HG02970 (cell line): ENCODE data around the gene DGLUCY.
"Not testable (repeated sequence)": the region's sequence is repeated elsewhere in the genome, so short reads cannot be mapped to it uniquely, and the experiment has no call there.

Source experiments
- ATAC-seq: cut with Tn5 transposase; IDR thresholded peaks from one replicate; pipeline ENCODE4 v1.9.1; 2021; ENCODE audit warnings: mild to moderate bottlenecking, moderate library complexity, moderate number of reproducible peaks; ENCODE audit not compliant: unreplicated experiment, low FRiP score

DGLUCY gene

DNA sequence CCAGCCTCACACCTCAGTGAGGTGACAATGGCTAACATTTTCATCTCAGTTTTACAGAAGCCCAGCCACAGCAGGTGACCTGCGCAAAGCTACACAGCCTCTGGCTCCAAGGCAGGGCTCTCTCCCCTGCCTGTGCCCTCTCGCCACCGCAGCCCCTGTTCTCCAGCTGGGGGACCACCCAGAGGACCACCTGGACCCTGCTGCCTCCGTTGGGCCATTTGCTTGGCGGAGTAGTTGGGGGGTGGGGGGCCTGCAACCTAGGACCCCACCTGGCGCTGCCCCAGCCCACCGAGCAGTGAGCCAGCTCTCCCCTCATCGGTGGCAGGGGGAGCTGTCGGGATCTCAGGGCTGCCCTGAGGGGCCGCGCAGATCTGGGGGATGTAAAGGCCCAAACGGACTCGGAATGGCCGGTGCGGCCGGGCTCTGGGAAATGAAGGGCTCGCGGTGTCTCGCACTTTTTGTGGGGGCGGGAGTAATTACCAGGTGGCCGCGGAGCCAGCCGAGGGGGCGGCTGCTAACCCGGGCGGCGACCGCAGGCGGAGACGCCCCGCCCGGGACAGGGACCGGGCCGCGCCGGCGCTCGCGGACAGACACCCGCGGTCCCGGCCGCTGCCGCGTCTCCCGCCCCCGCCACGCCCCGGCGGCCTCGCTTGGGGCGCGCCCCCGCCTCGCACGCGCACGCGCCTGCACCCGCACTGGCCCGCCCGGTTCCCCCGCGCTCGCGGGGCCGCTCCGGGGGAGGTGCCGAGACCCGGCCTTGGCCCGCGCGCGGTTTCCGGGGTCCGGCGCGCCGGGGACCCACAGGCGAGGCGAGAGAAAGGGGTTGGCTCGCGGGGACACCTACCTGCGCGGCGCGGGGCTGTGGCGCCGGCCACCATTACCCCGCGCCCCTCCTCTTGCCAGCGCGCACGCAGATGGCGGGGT is 139.3 kb downstream of the DGLUCY start:
- no peak for ATAC-seq

DNA sequence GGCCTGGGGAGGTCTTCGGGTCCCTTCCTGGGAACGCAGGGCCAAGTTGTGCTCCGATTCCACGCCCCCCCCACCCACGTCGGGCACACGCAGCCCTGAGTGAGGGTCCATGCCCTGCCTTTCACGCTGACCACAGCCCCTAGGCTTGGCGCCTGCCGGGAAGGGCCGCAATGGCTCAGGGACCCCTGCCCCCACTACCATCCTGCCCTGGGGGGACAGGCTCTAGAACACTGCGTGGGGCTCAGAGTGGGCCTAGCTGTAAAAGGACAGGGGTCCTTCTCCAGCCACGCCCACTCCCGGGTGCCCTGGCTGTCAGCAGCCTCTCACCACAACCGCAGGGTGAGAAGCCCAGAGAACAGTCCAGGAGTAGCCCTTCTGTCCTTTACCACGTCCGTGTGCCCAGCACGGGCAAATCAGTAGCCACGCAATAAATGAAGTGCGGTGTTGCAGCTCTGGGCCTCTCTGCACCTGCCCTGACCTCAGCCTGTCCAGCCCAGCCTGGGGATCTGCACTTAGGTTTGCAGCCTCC is 140.0 kb downstream of the DGLUCY start:
- no peak for ATAC-seq

DNA sequence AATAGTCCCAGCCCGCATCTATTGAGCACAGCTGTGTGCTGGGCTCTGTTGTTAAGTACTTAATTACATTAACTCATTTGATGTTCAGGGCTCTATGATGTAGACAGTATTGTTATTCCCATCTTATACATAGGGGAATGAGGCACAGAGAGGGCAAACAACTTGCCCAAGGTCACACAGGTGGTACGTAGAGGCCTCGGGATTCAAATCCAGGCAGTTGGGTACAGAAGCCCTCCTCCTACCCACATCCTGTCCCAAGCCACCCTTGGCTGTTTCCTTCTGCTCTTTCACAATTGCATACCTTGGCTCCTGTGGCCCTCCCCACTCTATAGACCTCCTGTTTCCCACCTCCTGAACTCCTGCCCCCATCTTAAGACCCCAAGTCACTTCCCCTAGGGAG is 140.6 kb downstream of the DGLUCY start:
- ATAC-seq = no peak

- ATAC-seq = no peak
Observed at GRCh38 chr14:91255026-91255695, 141.3 kb downstream of the DGLUCY start.

- no peak for ATAC-seq
Observed at GRCh38 chr14:91256661-91257060, 142.8 kb downstream of the DGLUCY start.

DNA sequence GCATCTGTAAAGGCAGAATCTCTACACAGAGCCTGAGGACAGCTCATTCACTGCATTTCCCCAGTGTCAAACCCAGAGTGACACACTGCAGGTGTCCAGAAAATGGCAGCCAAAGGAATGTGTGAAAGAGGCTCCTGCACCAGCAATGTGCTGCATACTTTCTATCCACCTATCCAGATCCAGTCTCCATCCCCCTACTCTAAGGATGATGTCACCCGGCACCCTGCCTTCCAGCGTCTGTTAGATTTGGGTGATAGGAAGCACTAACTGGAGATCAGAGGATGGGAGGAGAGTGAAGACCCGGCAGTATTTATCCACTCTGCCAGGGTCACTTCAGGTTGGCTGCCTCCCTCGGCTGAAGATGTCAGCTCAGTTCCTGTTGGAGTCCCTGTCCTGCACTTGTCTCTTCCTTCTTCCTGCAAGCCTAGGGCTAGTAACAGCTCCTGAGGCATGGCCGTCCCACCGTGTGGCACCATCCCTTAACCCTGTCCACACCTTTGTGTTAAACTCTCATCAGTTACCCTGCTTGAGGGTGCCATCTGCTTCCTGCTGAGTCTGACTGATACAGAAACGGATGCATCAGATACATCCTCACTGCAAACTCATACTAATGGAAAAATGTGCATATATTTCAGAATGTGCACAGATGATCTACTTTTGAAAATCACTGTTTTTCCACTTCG is 143.6 kb downstream of the DGLUCY start:
- no peak for ATAC-seq

DNA sequence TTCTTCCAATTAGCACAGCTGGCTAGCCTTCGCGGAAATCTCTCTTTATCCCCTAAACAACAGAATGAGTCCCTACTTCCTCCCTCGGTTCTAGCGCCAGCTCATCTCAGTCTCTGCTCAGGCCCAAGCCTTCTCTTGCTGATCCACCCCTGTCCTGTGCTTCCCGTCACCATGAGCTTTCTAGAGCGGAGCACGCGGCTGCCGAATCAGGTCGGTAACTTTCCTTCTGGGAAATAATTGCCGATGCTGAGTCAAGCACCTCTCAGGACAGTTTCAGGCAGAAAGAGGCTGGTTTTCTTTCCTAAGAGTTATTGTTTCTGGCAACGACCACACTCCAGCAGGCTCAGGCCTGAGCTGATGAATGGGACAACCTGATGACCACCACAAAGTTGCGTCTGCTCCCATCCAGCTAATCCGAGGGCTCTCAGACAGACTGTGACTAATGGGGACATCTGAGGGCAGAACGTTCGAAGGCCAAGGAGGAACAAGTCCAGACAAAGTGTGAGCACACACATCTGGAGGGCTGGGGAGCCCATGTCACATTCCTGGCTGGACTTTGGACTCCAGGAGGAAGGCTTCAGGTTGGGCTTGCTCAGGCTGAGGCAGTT is 144.2 kb downstream of the DGLUCY start:
- no peak for ATAC-seq

- ATAC-seq = no peak
Observed at GRCh38 chr14:91258876-91259275, 145.0 kb downstream of the DGLUCY start.

- no peak for ATAC-seq
Observed at GRCh38 chr14:91261115-91261514, 147.2 kb downstream of the DGLUCY start.

- no peak for ATAC-seq
Observed at GRCh38 chr14:91261986-91262549, 148.2 kb downstream of the DGLUCY start.

DNA sequence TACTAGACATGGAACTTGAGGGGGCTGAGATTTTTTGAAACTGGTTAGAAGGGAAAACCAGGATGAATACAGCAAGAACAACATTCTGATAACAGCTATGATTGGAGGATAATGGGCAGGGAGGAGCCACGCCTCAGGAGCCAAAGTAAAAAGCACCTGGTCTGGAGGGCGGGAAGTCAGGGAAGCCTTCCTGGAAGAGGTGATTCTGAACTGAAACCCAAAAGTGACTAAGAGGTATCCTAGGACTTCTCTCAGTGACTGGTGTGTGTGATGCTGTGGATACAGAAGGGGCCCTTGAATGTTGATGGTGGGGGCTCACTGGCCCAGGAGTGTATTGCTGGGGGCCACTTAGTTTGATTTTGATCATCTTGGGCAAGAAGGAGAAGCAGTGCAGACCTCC is 149.5 kb downstream of the DGLUCY start:
- no peak for ATAC-seq

GRCh38 chr14:91264151-91265150 is 150.6 kb downstream of the DGLUCY start:
- ATAC-seq = no peak

DNA sequence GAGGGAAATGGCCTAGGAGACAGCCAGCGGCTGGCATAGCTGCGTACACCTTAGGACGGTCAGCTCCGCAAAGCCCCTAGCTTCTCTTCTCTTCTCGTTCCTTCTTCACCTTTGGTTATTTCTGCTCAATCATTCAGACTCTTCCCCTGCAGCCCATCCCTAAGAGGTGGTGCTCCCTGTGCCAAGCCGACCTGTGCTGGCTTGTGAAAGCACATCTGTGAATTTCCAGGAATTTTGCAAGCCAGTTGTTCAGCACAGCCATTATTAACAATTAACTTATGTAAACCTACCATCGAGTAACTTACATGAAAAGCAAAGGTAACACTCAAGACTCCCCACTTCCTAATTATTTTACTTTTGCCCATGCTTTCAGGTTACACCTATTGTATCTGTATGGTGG is 151.5 kb downstream of the DGLUCY start:
- ATAC-seq = no peak

DNA sequence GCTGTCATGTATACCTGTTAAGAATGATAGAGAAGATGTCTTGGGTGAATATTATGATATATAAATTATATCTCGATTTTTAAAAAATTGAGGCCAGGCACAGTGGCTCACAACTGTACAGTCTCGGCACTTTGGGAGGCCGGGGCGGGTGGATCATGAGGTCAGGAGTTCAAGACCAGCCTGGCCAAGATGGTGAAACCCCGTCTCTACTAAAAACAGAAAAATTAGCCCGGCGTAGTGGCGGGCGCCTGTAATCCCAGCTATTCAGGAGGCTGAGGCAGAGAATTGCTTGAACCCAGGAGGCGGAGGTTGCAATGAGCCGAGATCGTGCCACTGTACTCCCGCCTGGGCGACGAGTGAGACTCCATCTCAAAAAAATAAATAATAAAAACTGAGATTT is 152.4 kb downstream of the DGLUCY start:
- not testable (repeated sequence) for ATAC-seq

DNA sequence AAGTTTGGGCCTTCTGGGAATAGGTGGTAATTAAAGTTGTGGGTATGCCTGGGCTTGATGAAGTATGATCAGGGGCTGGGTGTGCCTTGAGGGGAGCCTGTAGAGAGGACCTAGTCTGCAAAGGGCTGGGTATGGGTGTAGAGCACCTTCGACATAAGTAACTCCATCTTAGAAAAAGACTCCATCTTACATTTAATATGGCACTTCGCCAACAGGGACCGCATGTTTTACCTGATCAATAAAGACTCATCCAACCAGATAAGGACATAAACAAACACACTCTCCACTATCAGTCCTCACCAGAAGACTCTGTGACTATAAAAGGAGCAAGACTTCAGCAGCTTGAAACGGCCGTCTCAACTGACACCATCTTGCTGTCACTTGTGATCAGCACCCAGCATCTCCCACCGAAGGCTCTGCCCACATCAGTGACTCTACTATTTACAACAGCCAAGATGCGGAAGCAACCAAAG is 154.1 kb downstream of the DGLUCY start:
- no peak for ATAC-seq

DNA sequence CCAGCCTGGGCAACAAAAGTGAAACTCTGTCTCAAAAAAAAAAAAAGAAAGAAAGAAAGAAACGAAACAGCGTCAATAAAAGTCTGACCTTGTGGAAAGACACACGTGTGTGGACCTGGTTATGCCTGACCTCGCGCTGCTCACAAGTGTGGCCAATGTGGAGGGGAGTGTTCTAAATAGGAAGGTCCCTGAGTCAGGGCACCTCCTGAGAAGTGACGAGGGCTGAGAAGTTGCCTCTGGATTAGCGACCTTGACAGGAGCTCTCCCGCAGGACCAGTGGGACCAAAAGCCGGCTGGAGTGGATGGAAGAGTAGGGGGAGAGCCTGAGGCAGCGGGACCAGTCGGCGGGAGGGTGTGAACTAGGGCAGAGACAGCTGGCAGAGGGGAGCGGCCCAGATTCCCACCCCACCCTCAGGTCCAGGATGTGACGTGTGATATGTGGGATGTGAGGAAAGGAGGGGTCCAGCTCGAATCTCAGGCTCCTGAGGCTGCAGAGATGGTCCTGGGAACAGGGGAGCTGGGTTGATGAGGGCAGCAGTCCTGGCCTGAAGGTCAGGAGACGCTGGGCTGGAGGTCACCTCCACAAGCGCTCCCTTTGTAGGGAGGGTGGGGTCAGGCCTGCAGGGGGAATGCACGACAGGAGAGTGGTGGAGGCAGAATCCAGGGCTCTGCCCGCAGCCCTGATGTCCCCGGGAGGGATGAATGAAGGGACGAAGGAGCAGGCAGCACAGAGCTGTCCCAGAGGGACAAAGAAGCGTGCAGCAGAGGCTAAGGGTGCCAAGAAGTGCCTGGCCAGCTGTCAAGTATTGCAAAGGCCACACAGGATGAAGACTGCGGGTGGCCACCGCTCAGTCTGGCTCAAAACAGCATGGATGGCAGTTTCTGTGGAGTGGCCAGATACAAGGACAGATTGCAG is 155.5 kb downstream of the DGLUCY start:
- ATAC-seq = no peak

GRCh38 chr14:91270188-91270587 is 156.3 kb downstream of the DGLUCY start:
- no peak for ATAC-seq

- no peak for ATAC-seq
Observed at GRCh38 chr14:91270619-91271018, 156.7 kb downstream of the DGLUCY start.
